ENCODE data around the gene TTC34. TPM values are rescaled to one million over a fixed set of nuclear protein-coding genes. Genes with fewer than 3 reads are reported as not detected.

The TTC34 gene
- total and polyA plus RNA-seq, 2 of the 4 experiments (the other 2 are of a cell fraction): under 0.01 to 0.09 TPM

GRCh38 chr1:2802421-2802961 is 998 bp upstream of the TTC34 start:
- POLR2A ChIA-PET (ENCODE audit: unreplicated experiment): no interaction called here

More at GRCh38 chr1:2802421-2802961, 998 bp upstream of the TTC34 start:
- no peak overlapping the region for H2AK5ac ChIP-seq (ENCODE audit: low read depth, low read length)
- H3K56ac ChIP-seq (ENCODE audit: extremely low read depth, insufficient read depth, low read length): no peak overlapping the region
- H3K4me2 ChIP-seq (ENCODE audit: low read depth, low read length): no peak overlapping the region
- no peaks in the 10 kb centered on the region for H4K20me1 ChIP-seq (ENCODE audit: insufficient read depth, low read length)
- no peak overlapping the region for H2BK5ac ChIP-seq (ENCODE audit: low read depth, low read length, poor library complexity, severe bottlenecking)
- no peaks in the 10 kb centered on the region for H3K36me3 ChIP-seq (ENCODE audit: control insufficient read depth, insufficient read depth, low read length)
- ATAC-seq (ENCODE audit: low read depth) (no peak), DNase-seq (no peak)
- no peak overlapping the region for H3K9ac ChIP-seq (ENCODE audit: low read depth, low read length)
- no peak overlapping the region for H2AFZ ChIP-seq (replicated peaks; ENCODE audit: low read length, poor library complexity)
- no peaks in the 10 kb centered on the region for H3K9me1 ChIP-seq (ENCODE audit: insufficient read depth, low read length)
- no peak overlapping the region for H4K8ac ChIP-seq (ENCODE audit: low read depth in 2 of 2, low read length in 2 of 2)
- no CpG with 5 or more reads among the region's 10 CpGs for WGBS, 2 experiments (ENCODE audit: extremely low coverage in 2 of 2, insufficient read length in 1 of 2)
- no peak overlapping the region for H2BK120ac ChIP-seq (ENCODE audit: low read depth, low read length)
- H3K27ac ChIP-seq (ENCODE audit: insufficient read depth, low read length): no peak overlapping the region
- H3K23ac ChIP-seq (ENCODE audit: low read depth, low read length): no peak overlapping the region
- no peak overlapping the region for H2AK9ac ChIP-seq (replicated peaks; ENCODE audit: low read depth, low read length, poor library complexity)
- no peak for TF ChIP-seq SMC3 (IDR thresholded peaks at IDR 0.05; ENCODE audit: low read depth, low read length)
- no peak for TF ChIP-seq NFE2L2 (IDR thresholded peaks at IDR 0.05; ENCODE audit: low read depth, low read length)
- no peak for TF ChIP-seq POLR2A (IDR thresholded peaks at IDR 0.05; ENCODE audit: low read depth, low read length)
- no peak for TF ChIP-seq BHLHE40 (IDR thresholded peaks at IDR 0.05; ENCODE audit: low read depth, low read length)
- no peak for TF ChIP-seq RCOR1 (IDR thresholded peaks at IDR 0.05; ENCODE audit: insufficient replicate concordance, low read length)
- TF ChIP-seq ELK1 (IDR thresholded peaks at IDR 0.05; ENCODE audit: borderline replicate concordance, low read depth, low read length): no peak
- no peak for TF ChIP-seq MAZ (IDR thresholded peaks at IDR 0.05; ENCODE audit: borderline replicate concordance, low read depth, low read length)
- TF ChIP-seq MXI1 (IDR thresholded peaks at IDR 0.05; ENCODE audit: borderline replicate concordance, low read depth, low read length): no peak
- no peak for TF ChIP-seq CTCF (conservative IDR thresholded peaks at IDR 0.05; ENCODE audit: low read depth, low read length)
- no peak for TF ChIP-seq RAD21 (IDR thresholded peaks at IDR 0.05; ENCODE audit: low read length)
- TF ChIP-seq CHD1 (IDR thresholded peaks at IDR 0.05; ENCODE audit: low read depth, low read length): no peak
- no peak for TF ChIP-seq CEBPB (IDR thresholded peaks at IDR 0.05; ENCODE audit: low read depth, low read length)
- H4K5ac ChIP-seq (ENCODE audit: low read depth, low read length): no peak overlapping the region
- H2BK20ac ChIP-seq (ENCODE audit: low read depth, low read length): no peak overlapping the region
- in situ Hi-C loops (cut with MboI; ENCODE audit: low sequenced_read_pairs): no loop called here
- no peaks in the 10 kb centered on the region for H3K27me3 ChIP-seq (ENCODE audit: control insufficient read depth, insufficient read depth, low read length)
- no peaks in the 10 kb centered on the region for H3K79me1 ChIP-seq (ENCODE audit: low read depth in 1 of 2, low read length in 2 of 2)
- no peaks in the 10 kb centered on the region for H3K4me1 ChIP-seq (ENCODE audit: control insufficient read depth, insufficient read depth, low read length)
- no peak overlapping the region for H3K18ac ChIP-seq (ENCODE audit: low read depth, low read length)
- no peak overlapping the region for H3K4ac ChIP-seq (ENCODE audit: low read depth, low read length)
- dilution Hi-C loops (cut with HindIII; ENCODE audit: low sequenced_read_pairs, unreplicated experiment): no loop called here
- intact Hi-C loops (cut with micrococcal nuclease): no loop called here
- CTCF ChIA-PET: no interaction called here
- no peak overlapping the region for H2BK15ac ChIP-seq (ENCODE audit: low read depth, low read length)
- no peak overlapping the region for H4K91ac ChIP-seq (ENCODE audit: insufficient read depth, low read depth, low read length)
- H3K4me3 ChIP-seq (ENCODE audit: insufficient read depth, low read depth, low read length): no peak overlapping the region
- BruUV-seq (replicated peaks): no TSS peak
- H3K14ac ChIP-seq (replicated peaks; ENCODE audit: low read depth, low read length): no peak overlapping the region
- H3K9me3 ChIP-seq (ENCODE audit: control insufficient read depth, insufficient read depth, low read length): peaks cover 60% of the 10 kb centered on the region
